ENCODE measurements around the gene ABCD3. TPM values are rescaled to one million over a fixed set of nuclear protein-coding genes. Genes with fewer than 3 reads are reported as not detected.

ABCD3 gene
- total RNA-seq, 6 experiments from 2014 or later = 54.9 to 94.0 (median 65.6) TPM

DNA sequence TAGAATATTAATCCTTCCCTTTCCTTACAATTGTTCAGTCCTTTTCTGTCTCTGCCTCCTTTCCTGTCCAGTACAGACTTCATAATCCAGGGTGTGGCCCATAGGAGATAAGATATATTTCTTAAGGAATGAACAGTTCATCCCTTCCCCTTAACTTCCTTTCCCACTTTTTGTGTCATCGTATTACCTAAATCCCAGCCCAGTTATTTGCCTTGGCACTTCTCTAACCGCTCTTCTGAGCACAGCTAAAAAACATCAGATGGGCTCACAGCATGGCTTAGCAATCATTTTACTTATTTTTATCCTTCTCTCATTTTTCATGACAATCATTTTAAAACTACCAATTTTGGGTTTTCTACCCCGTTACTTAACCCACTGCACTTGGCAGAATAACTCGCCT, 83.7 kb downstream of the ABCD3 start:
- Histone ChIP-seq H3K4me3 (no peak overlapping the region), H3K36me3 (peaks cover 0 to 64% (median 29%) of the 10 kb centered on the region in 4 donors), H3K9me3 (no peaks in the 10 kb centered on the region), H3K27ac (no peak overlapping the region), H3K4me1 (no peaks in the 10 kb centered on the region), H3K27me3 (no peaks in the 10 kb centered on the region)
- TF ChIP-seq POLR2A (IDR thresholded peaks at IDR 0.05) = no peak
- TF ChIP-seq, protein P1, sequence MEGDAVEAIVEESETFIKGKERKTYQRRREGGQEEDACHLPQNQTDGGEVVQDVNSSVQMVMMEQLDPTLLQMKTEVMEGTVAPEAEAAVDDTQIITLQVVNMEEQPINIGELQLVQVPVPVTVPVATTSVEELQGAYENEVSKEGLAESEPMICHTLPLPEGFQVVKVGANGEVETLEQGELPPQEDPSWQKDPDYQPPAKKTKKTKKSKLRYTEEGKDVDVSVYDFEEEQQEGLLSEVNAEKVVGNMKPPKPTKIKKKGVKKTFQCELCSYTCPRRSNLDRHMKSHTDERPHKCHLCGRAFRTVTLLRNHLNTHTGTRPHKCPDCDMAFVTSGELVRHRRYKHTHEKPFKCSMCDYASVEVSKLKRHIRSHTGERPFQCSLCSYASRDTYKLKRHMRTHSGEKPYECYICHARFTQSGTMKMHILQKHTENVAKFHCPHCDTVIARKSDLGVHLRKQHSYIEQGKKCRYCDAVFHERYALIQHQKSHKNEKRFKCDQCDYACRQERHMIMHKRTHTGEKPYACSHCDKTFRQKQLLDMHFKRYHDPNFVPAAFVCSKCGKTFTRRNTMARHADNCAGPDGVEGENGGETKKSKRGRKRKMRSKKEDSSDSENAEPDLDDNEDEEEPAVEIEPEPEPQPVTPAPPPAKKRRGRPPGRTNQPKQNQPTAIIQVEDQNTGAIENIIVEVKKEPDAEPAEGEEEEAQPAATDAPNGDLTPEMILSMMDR (IDR thresholded peaks at IDR 0.05) = no peak
- ATAC-seq = no peak
- intact Hi-C loops (cut with DNase I) = no loop called here
- WGBS (ENCODE audit: insufficient coverage, low coverage, low lambda C conversion rate, missing lambda C conversion rate) = 88% methylated on average over 4 of the region's 4 CpGs
- no peak for DNase-seq

- H3K4me3 ChIP-seq = no peak overlapping the region
- intact Hi-C loops (cut with DNase I) = no loop called here
- ATAC-seq = peak; percentile 23 to 58 (median 34)
- peaks cover 0 to 64% (median 29%) of the 10 kb centered on the region in 4 donors for H3K36me3 ChIP-seq
- no peaks in the 10 kb centered on the region for H3K27me3 ChIP-seq
- TF ChIP-seq, protein P1 (IDR thresholded peaks at IDR 0.05) = no peak
- TF ChIP-seq POLR2A (IDR thresholded peaks at IDR 0.05) = no peak
- H3K4me1 ChIP-seq = no peaks in the 10 kb centered on the region
- 72% methylated on average over 3 of the region's 4 CpGs for WGBS (ENCODE audit: insufficient coverage, low coverage, low lambda C conversion rate, missing lambda C conversion rate)
- no peak for DNase-seq
- H3K9me3 ChIP-seq = no peaks in the 10 kb centered on the region
- no peak overlapping the region for H3K27ac ChIP-seq
Measured at GRCh38 chr1:94503153-94503552, 85.0 kb downstream of the ABCD3 start.

DNA sequence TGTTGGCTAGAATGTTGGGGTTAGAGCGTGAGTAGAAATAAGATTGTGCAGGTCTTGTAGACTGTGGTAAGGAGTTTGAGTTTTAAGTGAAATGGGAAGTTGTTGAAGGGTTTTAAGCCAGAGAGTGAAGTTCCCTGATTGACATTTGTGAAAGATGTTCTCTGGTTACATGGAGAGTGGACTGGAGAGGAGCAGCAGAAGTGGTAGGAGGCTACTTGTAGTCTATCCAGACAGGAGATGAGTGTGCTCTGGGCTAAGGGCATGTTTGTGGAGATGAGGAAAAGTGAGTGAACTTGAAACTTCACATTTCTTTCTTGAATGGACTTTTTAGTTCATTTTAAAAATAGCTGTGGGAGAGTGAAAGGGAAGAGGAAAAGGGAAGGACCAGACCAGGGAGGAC, 86.4 kb downstream of the ABCD3 start:
- WGBS (ENCODE audit: insufficient coverage, low coverage, low lambda C conversion rate, missing lambda C conversion rate) = 92% methylated on average over 1 of the region's 1 CpG

GRCh38 chr1:94512816-94513215, 94.6 kb downstream of the ABCD3 start:
- 100% methylated on average over 2 of the region's 2 CpGs for WGBS (ENCODE audit: insufficient coverage, low coverage, low lambda C conversion rate, missing lambda C conversion rate)
- intact Hi-C loops (cut with DNase I) = no loop called here
- no peak overlapping the region for H3K4me3 ChIP-seq
- no peak for TF ChIP-seq POLR2A (IDR thresholded peaks at IDR 0.05)
- TF ChIP-seq, protein P1 (IDR thresholded peaks at IDR 0.05) = no peak
- ATAC-seq (no peak), DNase-seq (no peak)
- H3K4me1 ChIP-seq = peaks cover 0 to 6% (median 0%) of the 10 kb centered on the region in 4 donors
- peaks cover 0 to 18% (median 6%) of the 10 kb centered on the region in 4 donors for H3K36me3 ChIP-seq
- H3K27me3 ChIP-seq = no peaks in the 10 kb centered on the region
- H3K9me3 ChIP-seq = no peaks in the 10 kb centered on the region
- no peak overlapping the region for H3K27ac ChIP-seq

More for the DNA sequence above, 86.4 kb downstream of the ABCD3 start:
- TF ChIP-seq, protein P1 (IDR thresholded peaks at IDR 0.05) = no peak
- no peak for TF ChIP-seq POLR2A (IDR thresholded peaks at IDR 0.05)
- Histone ChIP-seq H3K9me3 (no peaks in the 10 kb centered on the region), H3K4me3 (no peak overlapping the region), H3K4me1 (no peaks in the 10 kb centered on the region), H3K36me3 (peaks cover 0 to 54% (median 17%) of the 10 kb centered on the region in 4 donors), H3K27ac (no peak overlapping the region), H3K27me3 (no peaks in the 10 kb centered on the region)
- intact Hi-C loops (cut with DNase I) = no loop called here
- ATAC-seq = peak in 1 of 4 donors; percentile 39
- no peak for DNase-seq

All from right lobe of liver (tissue), 6 donors.